ENCODE measurements around the gene KLHL29. TPM values are rescaled to one million over a fixed set of nuclear protein-coding genes. Genes with fewer than 3 reads are reported as not detected.

Gene KLHL29
- total RNA-seq, 1 donor from 2014 or later, result 16.3 TPM

DNA sequence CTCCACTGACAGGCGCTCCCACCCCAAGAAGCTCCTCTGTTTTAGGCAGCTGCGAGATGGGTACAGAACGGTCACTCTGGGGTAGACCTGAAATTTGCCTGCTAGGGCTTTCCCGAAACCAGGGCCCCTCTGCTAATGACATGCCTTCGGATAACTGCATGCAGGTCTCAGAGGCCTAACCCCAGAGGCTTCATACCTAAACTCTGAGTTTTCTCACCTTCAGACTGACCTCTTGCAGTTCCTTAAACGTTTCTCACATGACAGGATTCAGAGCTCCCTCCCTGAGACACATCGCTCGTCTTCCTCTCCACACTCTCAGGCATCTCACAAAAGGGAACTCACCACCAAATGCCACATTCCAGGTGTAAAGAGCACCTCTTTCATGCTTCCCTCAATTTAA is 11.3 kb upstream of the KLHL29 start:
- intact Hi-C loops (cut with DNase I), result no loop called here
- H3K4me3 ChIP-seq, result no peak overlapping the region
- no peaks in the 10 kb centered on the region for H3K27me3 ChIP-seq
- H3K36me3 ChIP-seq, result no peaks in the 10 kb centered on the region
- TF ChIP-seq CTCF (IDR thresholded peaks at IDR 0.05), result no peak
- no peaks in the 10 kb centered on the region for H3K4me1 ChIP-seq
- no peak overlapping the region for H3K27ac ChIP-seq
- H3K9me3 ChIP-seq, result no peaks in the 10 kb centered on the region
- DNase-seq (ENCODE audit: low spot score in 2 of 2), result no peak

DNA sequence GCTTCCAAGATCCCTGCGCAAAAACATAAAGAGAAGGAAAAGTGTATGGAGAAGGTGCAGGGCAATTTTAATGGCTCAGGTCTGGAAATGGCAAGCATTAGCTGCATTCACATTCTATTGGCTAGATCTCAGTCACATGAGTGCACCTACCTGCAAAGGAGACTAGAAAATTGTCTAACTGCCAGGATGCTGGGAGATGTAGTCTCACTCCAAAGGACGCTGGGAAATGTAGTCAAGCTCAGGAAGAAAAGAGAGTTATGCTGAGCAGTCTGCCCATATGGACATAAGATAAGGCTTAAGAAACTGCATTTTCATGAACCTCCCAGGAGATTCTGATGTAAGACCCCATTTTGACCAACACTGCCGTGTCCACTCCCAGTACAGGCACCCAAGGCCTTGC is 9.5 kb upstream of the KLHL29 start:
- Histone ChIP-seq H3K27ac (no peak overlapping the region), H3K27me3 (no peaks in the 10 kb centered on the region), H3K4me1 (no peaks in the 10 kb centered on the region), H3K4me3 (no peak overlapping the region), H3K9me3 (no peaks in the 10 kb centered on the region), H3K36me3 (no peaks in the 10 kb centered on the region)
- TF ChIP-seq CTCF (IDR thresholded peaks at IDR 0.05), result no peak
- no peak for DNase-seq (ENCODE audit: low spot score in 2 of 2)
- intact Hi-C loops (cut with DNase I), result no loop called here

GRCh38 chr2:23376075-23376474 is 8.9 kb upstream of the KLHL29 start:
- H3K36me3 ChIP-seq, result no peaks in the 10 kb centered on the region
- intact Hi-C loops (cut with DNase I), result no loop called here
- H3K27ac ChIP-seq, result no peak overlapping the region
- H3K27me3 ChIP-seq, result no peaks in the 10 kb centered on the region
- peaks cover 0 to 2% of the 10 kb centered on the region in 2 donors for H3K4me1 ChIP-seq
- no peak for TF ChIP-seq CTCF (IDR thresholded peaks at IDR 0.05)
- no peaks in the 10 kb centered on the region for H3K9me3 ChIP-seq
- no peak for DNase-seq (ENCODE audit: low spot score in 2 of 2)
- no peak overlapping the region for H3K4me3 ChIP-seq

- no peak overlapping the region for H3K4me3 ChIP-seq
- intact Hi-C loops (cut with DNase I), result no loop called here
- H3K27ac ChIP-seq, result no peak overlapping the region
- H3K36me3 ChIP-seq, result no peaks in the 10 kb centered on the region
- no peak for TF ChIP-seq CTCF (IDR thresholded peaks at IDR 0.05)
- H3K27me3 ChIP-seq, result no peaks in the 10 kb centered on the region
- no peaks in the 10 kb centered on the region for H3K9me3 ChIP-seq
- H3K4me1 ChIP-seq, result peaks cover 0 to 2% of the 10 kb centered on the region in 2 donors
- DNase-seq (ENCODE audit: low spot score in 2 of 2), result no peak
These were observed 8.0 kb upstream of the KLHL29 start for GRCh38 chr2:23376972-23377371.

DNA sequence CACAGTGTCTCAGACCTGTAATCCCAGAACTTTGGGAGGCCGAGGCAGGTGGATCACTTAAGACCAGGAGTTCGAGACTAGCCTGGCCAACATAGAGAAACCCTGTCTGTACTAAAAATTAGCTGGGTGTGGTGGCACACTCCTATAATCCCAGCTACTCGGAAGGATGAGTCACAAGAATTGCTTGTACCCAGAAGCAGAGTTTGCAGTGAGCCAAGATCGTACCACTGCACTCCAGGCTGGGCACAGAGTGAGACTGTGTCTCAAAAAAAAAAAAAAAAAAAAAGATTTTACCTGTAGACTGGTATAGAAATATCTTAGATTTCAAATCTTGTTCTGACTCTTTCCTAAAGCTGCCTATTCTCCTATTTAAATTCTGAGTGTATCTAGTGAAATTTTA is 7.2 kb upstream of the KLHL29 start:
- peaks cover 0 to 2% of the 10 kb centered on the region in 2 donors for H3K4me1 ChIP-seq
- no peak overlapping the region for H3K4me3 ChIP-seq
- intact Hi-C loops (cut with DNase I), result no loop called here
- H3K9me3 ChIP-seq, result no peaks in the 10 kb centered on the region
- H3K36me3 ChIP-seq, result no peaks in the 10 kb centered on the region
- TF ChIP-seq CTCF (IDR thresholded peaks at IDR 0.05), result no peak
- H3K27me3 ChIP-seq, result no peaks in the 10 kb centered on the region
- no peak for DNase-seq (ENCODE audit: low spot score in 2 of 2)
- no peak overlapping the region for H3K27ac ChIP-seq

GRCh38 chr2:23378496-23378895 is 6.5 kb upstream of the KLHL29 start:
- Histone ChIP-seq H3K36me3 (no peaks in the 10 kb centered on the region), H3K9me3 (no peaks in the 10 kb centered on the region), H3K27ac (no peak overlapping the region), H3K4me1 (peaks cover 0 to 2% of the 10 kb centered on the region in 2 donors), H3K4me3 (no peak overlapping the region), H3K27me3 (no peaks in the 10 kb centered on the region)
- no peak for DNase-seq (ENCODE audit: low spot score in 2 of 2)
- intact Hi-C loops (cut with DNase I), result no loop called here
- TF ChIP-seq CTCF (IDR thresholded peaks at IDR 0.05), result no peak
